Measurements from ENCODE around the gene YRDC. TPM values are rescaled to one million over a fixed set of nuclear protein-coding genes. Genes with fewer than 3 reads are reported as not detected.
A peak's percentile ranks its signal among the peaks of the same experiment; 100 is the strongest.

YRDC gene
- total RNA-seq, 1 experiment from 2014 or later: 41.4 TPM

DNA sequence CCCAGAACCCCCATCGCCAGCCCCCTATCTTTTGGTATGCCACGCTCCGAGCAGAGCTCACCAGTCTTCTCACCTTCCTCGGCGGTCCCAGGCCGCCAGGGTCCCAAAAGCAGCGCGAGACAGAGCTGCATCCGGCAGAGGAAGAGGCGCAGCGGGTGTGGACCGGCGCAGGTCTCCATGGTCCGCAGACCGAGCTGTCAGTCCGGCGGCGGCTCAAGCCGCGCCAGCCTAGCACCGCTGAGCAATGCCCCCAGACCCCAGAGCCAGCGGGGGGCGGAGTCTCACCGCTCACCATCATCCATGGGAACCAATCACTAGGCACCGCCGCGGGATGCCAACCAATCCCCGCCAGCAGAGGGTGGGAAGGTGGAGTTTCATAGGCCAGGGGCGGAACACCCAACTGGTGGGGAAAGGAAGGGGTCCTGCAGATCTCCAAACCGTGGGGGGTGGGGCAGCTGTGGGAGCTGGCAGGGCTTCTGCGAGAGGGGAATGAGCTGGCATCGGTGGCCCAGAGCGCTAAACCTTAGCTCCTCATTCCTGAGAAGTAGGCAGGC is 43.0 kb downstream of the YRDC start, which contains the start of gene EPHA10:
EPHA10 (minus strand) TSS at position 233 of the 554 bp plus-strand sequence; CDS start at position 179, 54 bp downstream.
- ChIA-PET CTCF (interaction anchor here (1.6 kb wide), 1 partner anchor 73 kb away, joined by 4 read pairs; the partner anchor contains the start of gene CDCA8), RAD21 (ENCODE audit: low non-redundant PET in 1 of 2, low total read pairs in 2 of 2, uncharacterized antibody in 2 of 2, unreplicated experiment in 2 of 2) (interaction anchor here (0.7 kb wide), 2 partner anchors 9 to 167 kb away, joined by 3 read pairs; no protein-coding TSS in a partner anchor), POLR2A (interaction anchor here (0.5 kb wide), 1 partner anchor 43 kb away, joined by 3 read pairs; the partner anchor contains the start of genes C1orf122 and YRDC)
- Histone ChIP-seq H3K4me3 (replicated peaks in 1 of 2; ENCODE audit: low read depth in 1 of 2, low read length in 2 of 2) (no peak within 1 kb of the TSS), H3K27me3 (ENCODE audit: insufficient read depth, low read length) (peaks cover 40% of the 10 kb centered on the region), H3K79me2 (ENCODE audit: insufficient read depth, low read length) (no peaks in the 10 kb centered on the region), H3K4me2 (ENCODE audit: low read length) (peak within 1 kb of the TSS; percentile 47), H3K9ac (ENCODE audit: low read length) (no peak within 1 kb of the TSS), H3K4me1 (ENCODE audit: control insufficient read depth in 1 of 2, insufficient read depth in 2 of 2, low read length in 2 of 2) (peaks cover 0 to 8% of the 10 kb centered on the region in 2 experiments; a peak in 1 of 4 replicates), H2AFZ (ENCODE audit: low read depth, low read length, poor library complexity, severe bottlenecking) (peak within 1 kb of the TSS; percentile 61), H3K36me3 (ENCODE audit: control insufficient read depth in 1 of 2, insufficient read depth in 2 of 2, low read length in 2 of 2) (no peaks in the 10 kb centered on the region), H3K9me2 (ENCODE audit: insufficient read depth) (no peaks in the 10 kb centered on the region), H3K27ac (ENCODE audit: low read depth, low read length) (no peak within 1 kb of the TSS), H3K9me3 (ENCODE audit: control insufficient read depth in 1 of 2, insufficient read depth in 1 of 2, low read depth in 1 of 2, low read length in 2 of 2) (no peaks in the 10 kb centered on the region), H4K20me1 (ENCODE audit: insufficient read depth) (no peaks in the 10 kb centered on the region)
- intact Hi-C loops (cut with micrococcal nuclease): no loop called here
- peak; percentile 31; the same call in 1 of the 2 replicates for ATAC-seq
- no peak for DNase-seq (ENCODE audit: low read depth, low spot score)
- no TSS peak for BruUV-seq (replicated peaks)
- TF ChIP-seq ZNF274 (IDR thresholded peaks at IDR 0.05; ENCODE audit: low read depth, low read length) (no peak), CEBPB (IDR thresholded peaks at IDR 0.05; ENCODE audit: low read depth) (no peak), EGR1 (IDR thresholded peaks at IDR 0.05; ENCODE audit: low read depth) (no peak)
- TF ChIP-seq, protein P1, sequence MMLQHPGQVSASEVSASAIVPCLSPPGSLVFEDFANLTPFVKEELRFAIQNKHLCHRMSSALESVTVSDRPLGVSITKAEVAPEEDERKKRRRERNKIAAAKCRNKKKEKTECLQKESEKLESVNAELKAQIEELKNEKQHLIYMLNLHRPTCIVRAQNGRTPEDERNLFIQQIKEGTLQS (IDR thresholded peaks at IDR 0.05): no peak

DNA sequence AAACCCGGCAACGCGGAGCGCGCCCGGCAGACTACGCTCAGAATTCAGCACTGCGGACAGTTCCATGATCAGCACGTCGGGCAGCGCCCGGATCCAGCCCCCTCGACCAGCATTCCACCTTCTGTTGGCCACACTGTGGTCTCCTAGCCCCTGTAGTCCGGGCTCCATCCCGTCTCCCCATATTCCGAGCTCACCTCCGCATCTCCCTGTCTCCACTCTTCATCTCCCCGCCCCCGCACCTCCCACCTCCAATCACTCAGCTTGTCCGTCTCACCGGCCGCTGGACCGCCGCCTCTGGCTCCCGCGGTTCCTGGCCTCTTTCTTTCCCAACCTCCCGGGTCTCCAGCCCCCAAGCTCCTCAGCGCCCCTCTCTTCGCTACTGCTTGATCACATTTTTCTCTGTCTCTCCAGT is 43.6 kb downstream of the YRDC start:
- H4K20me1 ChIP-seq (ENCODE audit: insufficient read depth): no peaks in the 10 kb centered on the region
- H3K36me3 ChIP-seq (ENCODE audit: control insufficient read depth in 1 of 2, insufficient read depth in 2 of 2, low read length in 2 of 2): no peaks in the 10 kb centered on the region
- intact Hi-C loops (cut with micrococcal nuclease): no loop called here
- ChIA-PET RAD21 (ENCODE audit: low non-redundant PET in 1 of 2, low total read pairs in 2 of 2, uncharacterized antibody in 2 of 2, unreplicated experiment in 2 of 2) (no interaction called here), CTCF (no interaction called here), POLR2A (no interaction called here)
- H3K79me2 ChIP-seq (ENCODE audit: insufficient read depth, low read length): no peaks in the 10 kb centered on the region
- TF ChIP-seq POLR2AphosphoS5 (IDR thresholded peaks at IDR 0.05; ENCODE audit: low read depth, low read length): no peak
- TF ChIP-seq, protein P2, sequence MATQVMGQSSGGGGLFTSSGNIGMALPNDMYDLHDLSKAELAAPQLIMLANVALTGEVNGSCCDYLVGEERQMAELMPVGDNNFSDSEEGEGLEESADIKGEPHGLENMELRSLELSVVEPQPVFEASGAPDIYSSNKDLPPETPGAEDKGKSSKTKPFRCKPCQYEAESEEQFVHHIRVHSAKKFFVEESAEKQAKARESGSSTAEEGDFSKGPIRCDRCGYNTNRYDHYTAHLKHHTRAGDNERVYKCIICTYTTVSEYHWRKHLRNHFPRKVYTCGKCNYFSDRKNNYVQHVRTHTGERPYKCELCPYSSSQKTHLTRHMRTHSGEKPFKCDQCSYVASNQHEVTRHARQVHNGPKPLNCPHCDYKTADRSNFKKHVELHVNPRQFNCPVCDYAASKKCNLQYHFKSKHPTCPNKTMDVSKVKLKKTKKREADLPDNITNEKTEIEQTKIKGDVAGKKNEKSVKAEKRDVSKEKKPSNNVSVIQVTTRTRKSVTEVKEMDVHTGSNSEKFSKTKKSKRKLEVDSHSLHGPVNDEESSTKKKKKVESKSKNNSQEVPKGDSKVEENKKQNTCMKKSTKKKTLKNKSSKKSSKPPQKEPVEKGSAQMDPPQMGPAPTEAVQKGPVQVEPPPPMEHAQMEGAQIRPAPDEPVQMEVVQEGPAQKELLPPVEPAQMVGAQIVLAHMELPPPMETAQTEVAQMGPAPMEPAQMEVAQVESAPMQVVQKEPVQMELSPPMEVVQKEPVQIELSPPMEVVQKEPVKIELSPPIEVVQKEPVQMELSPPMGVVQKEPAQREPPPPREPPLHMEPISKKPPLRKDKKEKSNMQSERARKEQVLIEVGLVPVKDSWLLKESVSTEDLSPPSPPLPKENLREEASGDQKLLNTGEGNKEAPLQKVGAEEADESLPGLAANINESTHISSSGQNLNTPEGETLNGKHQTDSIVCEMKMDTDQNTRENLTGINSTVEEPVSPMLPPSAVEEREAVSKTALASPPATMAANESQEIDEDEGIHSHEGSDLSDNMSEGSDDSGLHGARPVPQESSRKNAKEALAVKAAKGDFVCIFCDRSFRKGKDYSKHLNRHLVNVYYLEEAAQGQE (IDR thresholded peaks at IDR 0.05; ENCODE audit: low read depth): peak; percentile 92
- H2AFZ ChIP-seq (ENCODE audit: low read depth, low read length, poor library complexity, severe bottlenecking): no peak overlapping the region
- DNase-seq (ENCODE audit: low read depth, low spot score) (no peak), ATAC-seq (peak; percentile 57)
- no peak overlapping the region for H3K9ac ChIP-seq (ENCODE audit: low read length)
- no peak overlapping the region for H3K4me2 ChIP-seq (ENCODE audit: low read length)
- no TSS peak for BruUV-seq (replicated peaks)
- peaks cover 0 to 8% of the 10 kb centered on the region in 2 experiments; a peak in 1 of 4 replicates for H3K4me1 ChIP-seq (ENCODE audit: control insufficient read depth in 1 of 2, insufficient read depth in 2 of 2, low read length in 2 of 2)
- no peak overlapping the region for H3K4me3 ChIP-seq (replicated peaks in 1 of 2; ENCODE audit: low read depth in 1 of 2, low read length in 2 of 2)
- H3K27ac ChIP-seq (ENCODE audit: low read depth, low read length): no peak overlapping the region
- peaks cover 43% of the 10 kb centered on the region for H3K27me3 ChIP-seq (ENCODE audit: insufficient read depth, low read length)
- no peaks in the 10 kb centered on the region for H3K9me2 ChIP-seq (ENCODE audit: insufficient read depth)
- H3K9me3 ChIP-seq (ENCODE audit: control insufficient read depth in 1 of 2, insufficient read depth in 1 of 2, low read depth in 1 of 2, low read length in 2 of 2): no peaks in the 10 kb centered on the region

All from HCT116 (cell line).